ENCODE data around the gene RAB3B.

RAB3B gene

GRCh38 chr1:51916587-51917405 is 73.7 kb downstream of the RAB3B start:
- H3K36me3 ChIP-seq (ENCODE audit: control insufficient read depth, insufficient read depth, low read length) = peaks cover 59% of the 10 kb centered on the region
- no peak overlapping the region for H3K27ac ChIP-seq (ENCODE audit: low read depth, low read length)
- H3K9ac ChIP-seq (ENCODE audit: low read depth, low read length) = no peak overlapping the region
- no peak overlapping the region for H3K4me3 ChIP-seq (ENCODE audit: low read depth, low read length)
- peaks cover 6% of the 10 kb centered on the region; the same call in 1 of the 2 replicates for H3K4me1 ChIP-seq (ENCODE audit: control insufficient read depth, insufficient read depth, low read length)
- no peaks in the 10 kb centered on the region for H3K9me3 ChIP-seq (ENCODE audit: control insufficient read depth, insufficient read depth, low read length)
- no peaks in the 10 kb centered on the region for H3K27me3 ChIP-seq (ENCODE audit: control insufficient read depth, insufficient read depth, low read length)

DNA sequence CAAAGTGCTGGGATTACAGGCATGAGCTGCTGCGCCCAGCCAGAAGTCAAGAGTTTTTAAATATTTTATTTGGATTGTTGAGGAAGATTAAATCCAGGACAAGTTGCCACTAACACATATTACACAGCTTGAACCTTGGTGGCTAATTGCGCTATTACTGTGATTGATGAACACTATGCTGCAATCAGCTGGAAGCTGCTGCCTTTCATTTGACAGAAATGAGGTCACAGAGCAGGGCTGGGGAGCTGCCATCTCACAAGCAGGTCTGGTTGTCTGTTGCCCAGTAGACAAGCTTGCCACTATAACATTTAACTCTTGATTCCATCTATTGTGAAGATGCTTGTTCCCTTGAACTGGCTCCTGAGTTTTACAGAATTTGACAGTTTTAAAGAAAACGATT is 74.5 kb downstream of the RAB3B start:
- Histone ChIP-seq H3K4me3 (ENCODE audit: low read depth, low read length) (no peak overlapping the region), H3K9me3 (ENCODE audit: control insufficient read depth, insufficient read depth, low read length) (no peaks in the 10 kb centered on the region), H3K4me1 (ENCODE audit: control insufficient read depth, insufficient read depth, low read length) (peaks cover 6% of the 10 kb centered on the region), H3K36me3 (ENCODE audit: control insufficient read depth, insufficient read depth, low read length) (peaks cover 59% of the 10 kb centered on the region), H3K27ac (ENCODE audit: low read depth, low read length) (no peak overlapping the region), H3K9ac (ENCODE audit: low read depth, low read length) (no peak overlapping the region), H3K27me3 (ENCODE audit: control insufficient read depth, insufficient read depth, low read length) (no peaks in the 10 kb centered on the region)

DNA sequence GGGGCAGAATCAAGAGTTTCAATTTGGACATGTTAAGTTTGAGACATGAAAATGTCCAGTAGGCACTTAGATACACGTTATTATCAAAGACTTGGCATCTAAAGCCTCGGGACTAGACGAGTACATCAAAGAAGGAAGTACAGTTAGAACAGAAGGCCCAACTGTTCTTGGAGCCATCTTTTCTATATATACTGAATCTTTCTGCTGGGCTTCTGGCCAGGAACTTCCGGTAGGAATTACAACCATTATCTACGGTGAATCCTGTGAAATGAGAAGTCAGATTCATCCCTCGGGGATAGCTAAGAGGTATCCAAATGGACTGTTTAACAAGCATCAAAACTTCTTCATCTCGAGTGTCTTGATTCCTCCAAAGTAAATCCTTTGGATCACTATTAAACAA is 77.6 kb downstream of the RAB3B start:
- Histone ChIP-seq H3K9me3 (ENCODE audit: control insufficient read depth, insufficient read depth, low read length) (no peaks in the 10 kb centered on the region), H3K27ac (ENCODE audit: low read depth, low read length) (no peak overlapping the region), H3K36me3 (ENCODE audit: control insufficient read depth, insufficient read depth, low read length) (peaks cover 44% of the 10 kb centered on the region), H3K27me3 (ENCODE audit: control insufficient read depth, insufficient read depth, low read length) (no peaks in the 10 kb centered on the region), H3K4me3 (ENCODE audit: low read depth, low read length) (no peak overlapping the region), H3K9ac (ENCODE audit: low read depth, low read length) (no peak overlapping the region), H3K4me1 (ENCODE audit: control insufficient read depth, insufficient read depth, low read length) (peaks cover 17% of the 10 kb centered on the region)

DNA sequence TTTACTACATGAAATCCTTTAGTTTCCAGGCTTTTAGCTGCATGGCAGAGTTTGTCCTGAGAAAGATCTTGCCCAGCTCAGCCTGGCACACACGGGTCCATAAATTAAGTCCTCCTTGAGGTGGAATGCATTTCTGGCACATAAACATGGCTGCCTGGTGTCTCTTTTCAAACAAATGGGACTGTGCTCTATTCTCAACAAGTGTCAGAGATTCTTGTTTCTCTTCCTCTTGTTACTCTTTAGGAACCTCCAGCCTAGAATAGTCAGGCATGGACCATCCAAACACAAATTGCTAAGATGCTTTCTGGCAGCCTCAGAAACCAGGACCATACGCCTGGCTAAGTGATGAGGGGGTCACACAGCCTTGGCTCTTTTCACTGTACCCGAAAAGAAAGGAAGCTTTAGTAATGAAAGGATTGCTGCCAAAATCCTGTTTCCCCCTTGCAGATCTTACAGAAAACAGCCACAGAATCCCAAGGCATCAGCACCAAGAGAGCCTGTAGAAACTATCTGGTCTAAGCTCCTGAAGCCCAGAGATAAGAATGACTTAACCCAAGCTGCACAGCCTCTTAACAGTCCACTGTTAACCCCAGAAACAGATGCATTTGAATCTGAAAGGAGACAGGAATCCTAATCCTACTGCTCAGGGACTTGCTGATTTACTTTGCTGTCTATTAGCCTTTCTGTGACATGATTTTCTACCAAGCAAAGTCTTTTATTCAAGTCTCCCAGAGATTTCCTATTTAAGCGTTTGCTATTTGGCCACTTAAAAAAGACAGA is 80.1 kb downstream of the RAB3B start:
- Histone ChIP-seq H3K4me1 (ENCODE audit: control insufficient read depth, insufficient read depth, low read length) (peaks cover 17% of the 10 kb centered on the region), H3K27me3 (ENCODE audit: control insufficient read depth, insufficient read depth, low read length) (no peaks in the 10 kb centered on the region), H3K4me3 (ENCODE audit: low read depth, low read length) (no peak overlapping the region), H3K9me3 (ENCODE audit: control insufficient read depth, insufficient read depth, low read length) (no peaks in the 10 kb centered on the region), H3K36me3 (ENCODE audit: control insufficient read depth, insufficient read depth, low read length) (peaks cover 22% of the 10 kb centered on the region), H3K9ac (ENCODE audit: low read depth, low read length) (no peak overlapping the region), H3K27ac (ENCODE audit: low read depth, low read length) (no peak overlapping the region)

DNA sequence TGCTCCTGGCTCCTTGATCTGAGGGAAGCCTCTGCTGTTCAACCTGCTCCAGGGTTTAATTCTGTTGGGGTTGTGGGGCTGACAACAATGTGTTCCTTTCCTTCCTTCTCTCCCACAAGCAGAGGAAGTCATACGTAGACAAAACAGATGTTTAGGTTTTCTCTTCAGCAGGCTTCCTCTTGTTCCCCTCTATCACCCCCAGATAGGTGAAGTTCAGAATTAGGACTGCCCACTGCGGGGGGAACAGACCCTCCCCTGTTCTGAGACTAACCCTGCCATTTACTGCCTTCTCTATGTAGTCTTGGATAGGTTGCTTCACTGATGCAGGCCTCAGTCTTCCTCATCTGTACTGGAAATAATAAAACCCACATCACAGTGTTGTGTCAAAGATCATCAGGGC is 82.0 kb downstream of the RAB3B start:
- Histone ChIP-seq H3K4me1 (ENCODE audit: control insufficient read depth, insufficient read depth, low read length) (peaks cover 17% of the 10 kb centered on the region), H3K27ac (ENCODE audit: low read depth, low read length) (no peak overlapping the region), H3K27me3 (ENCODE audit: control insufficient read depth, insufficient read depth, low read length) (no peaks in the 10 kb centered on the region), H3K9ac (ENCODE audit: low read depth, low read length) (no peak overlapping the region), H3K4me3 (ENCODE audit: low read depth, low read length) (no peak overlapping the region), H3K36me3 (ENCODE audit: control insufficient read depth, insufficient read depth, low read length) (peaks cover 4% of the 10 kb centered on the region; the same call in 1 of the 2 replicates), H3K9me3 (ENCODE audit: control insufficient read depth, insufficient read depth, low read length) (no peaks in the 10 kb centered on the region)

- H3K9me3 ChIP-seq (ENCODE audit: control insufficient read depth, insufficient read depth, low read length) = no peaks in the 10 kb centered on the region
- H3K4me3 ChIP-seq (ENCODE audit: low read depth, low read length) = no peak overlapping the region
- H3K9ac ChIP-seq (ENCODE audit: low read depth, low read length) = no peak overlapping the region
These were observed 83.3 kb downstream of the RAB3B start for GRCh38 chr1:51907079-51907702.

DNA sequence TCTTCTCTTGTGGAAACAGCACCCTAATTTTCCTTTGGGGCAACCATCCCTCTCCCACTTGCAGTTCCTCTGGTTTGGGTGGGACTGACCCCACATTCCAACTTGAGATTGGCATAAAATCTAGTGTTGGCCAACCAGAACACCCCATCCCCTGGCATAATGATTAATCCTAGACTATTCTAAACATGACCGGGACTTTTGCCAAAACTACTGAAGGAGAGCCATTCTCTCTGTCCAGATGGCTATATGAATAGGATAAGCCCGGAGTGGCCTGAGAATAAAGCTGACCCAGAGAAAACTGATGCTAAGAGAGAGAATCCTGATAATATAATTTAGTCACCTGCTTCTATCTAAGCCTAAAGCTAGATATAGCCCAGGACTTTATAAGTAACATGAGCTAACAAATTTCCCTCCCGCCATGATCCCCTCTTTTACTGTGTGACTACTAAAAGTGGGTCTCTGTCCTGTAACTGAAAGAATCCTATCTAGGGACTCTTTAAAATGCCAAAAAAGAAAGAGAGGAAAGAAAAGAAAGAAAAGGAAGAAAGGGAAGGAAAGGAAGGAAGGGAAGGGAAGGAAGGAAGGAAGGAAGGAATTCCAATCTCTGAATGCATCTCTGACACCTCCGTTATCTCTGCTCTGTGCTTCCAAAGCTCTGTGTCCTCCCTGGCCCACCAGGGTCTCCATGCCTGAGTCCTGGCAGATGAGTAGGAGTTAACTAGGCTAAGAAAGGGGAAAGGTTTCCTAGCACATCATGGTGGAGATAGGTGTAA is 84.0 kb downstream of the RAB3B start:
- peaks cover 17% of the 10 kb centered on the region for H3K4me1 ChIP-seq (ENCODE audit: control insufficient read depth, insufficient read depth, low read length)
- H3K36me3 ChIP-seq (ENCODE audit: control insufficient read depth, insufficient read depth, low read length) = peaks cover 4% of the 10 kb centered on the region; the same call in 1 of the 2 replicates
- H3K4me3 ChIP-seq (ENCODE audit: low read depth, low read length) = no peak overlapping the region
- no peak overlapping the region for H3K9ac ChIP-seq (ENCODE audit: low read depth, low read length)
- no peak overlapping the region for H3K27ac ChIP-seq (ENCODE audit: low read depth, low read length)
- H3K9me3 ChIP-seq (ENCODE audit: control insufficient read depth, insufficient read depth, low read length) = no peaks in the 10 kb centered on the region
- H3K27me3 ChIP-seq (ENCODE audit: control insufficient read depth, insufficient read depth, low read length) = no peaks in the 10 kb centered on the region

More at GRCh38 chr1:51907079-51907702, 83.3 kb downstream of the RAB3B start:
- Histone ChIP-seq H3K27me3 (ENCODE audit: control insufficient read depth, insufficient read depth, low read length) (no peaks in the 10 kb centered on the region), H3K36me3 (ENCODE audit: control insufficient read depth, insufficient read depth, low read length) (peaks cover 4% of the 10 kb centered on the region; the same call in 1 of the 2 replicates), H3K27ac (ENCODE audit: low read depth, low read length) (no peak overlapping the region), H3K4me1 (ENCODE audit: control insufficient read depth, insufficient read depth, low read length) (peaks cover 17% of the 10 kb centered on the region)

DNA sequence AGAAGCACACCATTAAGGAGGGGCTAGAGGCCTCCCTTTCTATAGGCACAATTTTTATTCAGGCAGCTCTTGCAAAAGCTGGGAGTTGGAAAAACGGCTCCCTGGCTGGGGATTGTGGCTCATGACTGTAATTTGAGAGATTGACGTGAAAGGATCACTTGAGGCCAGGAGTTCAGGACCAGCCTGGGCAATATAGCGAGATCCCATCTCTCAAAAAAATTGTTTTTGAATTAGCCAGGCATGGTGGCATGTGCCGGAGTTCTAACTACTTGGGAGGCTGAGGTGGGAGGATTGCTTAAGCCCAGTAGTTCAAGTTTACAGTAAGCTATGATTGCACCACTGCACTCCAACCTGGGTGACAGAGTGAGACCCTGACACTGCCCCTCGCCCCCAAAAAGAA is 88.0 kb downstream of the RAB3B start:
- no peak overlapping the region for H3K27ac ChIP-seq (ENCODE audit: low read depth, low read length)
- H3K9ac ChIP-seq (ENCODE audit: low read depth, low read length) = no peak overlapping the region
- no peaks in the 10 kb centered on the region for H3K36me3 ChIP-seq (ENCODE audit: control insufficient read depth, insufficient read depth, low read length)
- H3K9me3 ChIP-seq (ENCODE audit: control insufficient read depth, insufficient read depth, low read length) = no peaks in the 10 kb centered on the region
- no peaks in the 10 kb centered on the region for H3K4me1 ChIP-seq (ENCODE audit: control insufficient read depth, insufficient read depth, low read length)
- H3K4me3 ChIP-seq (ENCODE audit: low read depth, low read length) = no peak overlapping the region
- H3K27me3 ChIP-seq (ENCODE audit: control insufficient read depth, insufficient read depth, low read length) = no peaks in the 10 kb centered on the region

DNA sequence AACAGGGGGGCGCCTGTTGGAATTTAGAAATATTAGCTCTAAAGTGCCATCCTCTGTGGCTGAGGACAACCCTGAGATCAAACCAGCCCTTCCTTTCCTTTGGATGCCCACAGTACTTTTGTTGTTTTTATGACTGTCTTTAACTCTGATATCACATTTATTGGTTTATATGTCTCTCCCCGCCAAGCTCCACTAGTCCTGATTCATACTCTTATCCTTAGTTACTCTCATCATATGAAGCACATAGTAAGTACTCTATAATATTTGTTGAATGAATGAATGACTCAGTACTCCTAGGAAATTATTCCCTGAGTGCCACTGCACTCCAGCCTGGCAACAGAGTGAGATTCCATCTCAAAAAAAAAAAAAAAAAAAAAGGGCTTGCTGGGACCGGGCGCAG is 89.3 kb downstream of the RAB3B start:
- 0 out of 2 replicates have a peak, but pooled peaks cover 4% of the 10 kb centered on the region for H3K4me1 ChIP-seq (ENCODE audit: control insufficient read depth, insufficient read depth, low read length)
- H3K27me3 ChIP-seq (ENCODE audit: control insufficient read depth, insufficient read depth, low read length) = no peaks in the 10 kb centered on the region
- H3K27ac ChIP-seq (ENCODE audit: low read depth, low read length) = no peak overlapping the region
- H3K36me3 ChIP-seq (ENCODE audit: control insufficient read depth, insufficient read depth, low read length) = no peaks in the 10 kb centered on the region
- no peak overlapping the region for H3K9ac ChIP-seq (ENCODE audit: low read depth, low read length)
- H3K4me3 ChIP-seq (ENCODE audit: low read depth, low read length) = no peak overlapping the region
- H3K9me3 ChIP-seq (ENCODE audit: control insufficient read depth, insufficient read depth, low read length) = no peaks in the 10 kb centered on the region

GRCh38 chr1:51899022-51899421 is 91.5 kb downstream of the RAB3B start:
- Histone ChIP-seq H3K27me3 (ENCODE audit: control insufficient read depth, insufficient read depth, low read length) (no peaks in the 10 kb centered on the region), H3K4me3 (ENCODE audit: low read depth, low read length) (no peak overlapping the region), H3K9me3 (ENCODE audit: control insufficient read depth, insufficient read depth, low read length) (no peaks in the 10 kb centered on the region), H3K9ac (ENCODE audit: low read depth, low read length) (no peak overlapping the region), H3K4me1 (ENCODE audit: control insufficient read depth, insufficient read depth, low read length) (0 out of 2 replicates have a peak, but pooled peaks cover 4% of the 10 kb centered on the region), H3K27ac (ENCODE audit: low read depth, low read length) (no peak overlapping the region), H3K36me3 (ENCODE audit: control insufficient read depth, insufficient read depth, low read length) (no peaks in the 10 kb centered on the region)
